ENCODE results near the gene MYO18B. TPM values are rescaled to one million over a fixed set of nuclear protein-coding genes. Genes with fewer than 3 reads are reported as not detected.

Gene MYO18B
- total RNA-seq, 6 experiments from 2014 or later, result 0.04 to 0.56 (median 0.07) TPM; not detected in 1

DNA sequence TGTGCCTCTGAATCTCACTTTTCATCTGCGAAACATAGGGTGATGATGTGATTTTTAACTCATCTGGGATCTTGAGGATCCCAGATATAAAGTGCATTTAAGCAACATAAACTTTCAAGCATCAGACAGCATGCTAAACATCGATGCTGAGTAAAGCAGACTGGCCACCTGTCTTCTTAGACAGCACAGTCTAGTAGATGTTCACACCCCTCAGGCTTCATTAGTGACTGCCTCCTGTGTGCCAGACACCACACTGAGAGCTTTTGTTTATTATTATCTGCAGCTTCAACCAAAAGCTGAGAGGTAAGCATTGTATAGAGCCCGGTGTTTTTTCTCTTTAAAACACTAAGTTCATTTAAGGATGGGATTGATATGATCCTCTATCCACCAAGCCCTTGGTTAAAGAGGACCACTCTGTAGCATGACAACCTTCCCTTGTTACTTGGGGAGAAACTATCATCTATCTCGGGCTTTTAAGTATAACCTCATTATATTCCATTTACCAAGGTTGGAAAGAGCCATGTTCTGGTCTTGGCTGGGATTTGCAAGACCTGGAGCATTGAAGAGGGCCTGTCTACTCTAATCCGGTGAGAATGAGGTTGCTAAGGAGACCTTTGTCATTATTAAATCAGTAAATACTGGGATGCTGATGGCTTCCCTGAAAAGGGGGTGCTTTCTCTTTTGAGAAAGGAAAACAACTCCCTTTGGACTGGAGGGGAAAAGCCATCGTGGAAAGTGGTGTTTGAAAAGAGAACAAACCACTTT, 313.0 kb downstream of the MYO18B start:
- intact Hi-C loops (cut with DNase I), result no loop called here
- no peaks in the 10 kb centered on the region for H3K36me3 ChIP-seq
- H3K27me3 ChIP-seq, result no peaks in the 10 kb centered on the region
- WGBS (ENCODE audit: insufficient coverage, low coverage, low lambda C conversion rate, missing lambda C conversion rate), result 28% methylated on average over 6 of the region's 6 CpGs
- H3K27ac ChIP-seq, result no peak overlapping the region
- no peak for TF ChIP-seq POLR2A (IDR thresholded peaks at IDR 0.05)
- TF ChIP-seq, protein P1, sequence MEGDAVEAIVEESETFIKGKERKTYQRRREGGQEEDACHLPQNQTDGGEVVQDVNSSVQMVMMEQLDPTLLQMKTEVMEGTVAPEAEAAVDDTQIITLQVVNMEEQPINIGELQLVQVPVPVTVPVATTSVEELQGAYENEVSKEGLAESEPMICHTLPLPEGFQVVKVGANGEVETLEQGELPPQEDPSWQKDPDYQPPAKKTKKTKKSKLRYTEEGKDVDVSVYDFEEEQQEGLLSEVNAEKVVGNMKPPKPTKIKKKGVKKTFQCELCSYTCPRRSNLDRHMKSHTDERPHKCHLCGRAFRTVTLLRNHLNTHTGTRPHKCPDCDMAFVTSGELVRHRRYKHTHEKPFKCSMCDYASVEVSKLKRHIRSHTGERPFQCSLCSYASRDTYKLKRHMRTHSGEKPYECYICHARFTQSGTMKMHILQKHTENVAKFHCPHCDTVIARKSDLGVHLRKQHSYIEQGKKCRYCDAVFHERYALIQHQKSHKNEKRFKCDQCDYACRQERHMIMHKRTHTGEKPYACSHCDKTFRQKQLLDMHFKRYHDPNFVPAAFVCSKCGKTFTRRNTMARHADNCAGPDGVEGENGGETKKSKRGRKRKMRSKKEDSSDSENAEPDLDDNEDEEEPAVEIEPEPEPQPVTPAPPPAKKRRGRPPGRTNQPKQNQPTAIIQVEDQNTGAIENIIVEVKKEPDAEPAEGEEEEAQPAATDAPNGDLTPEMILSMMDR (IDR thresholded peaks at IDR 0.05), result no peak
- H3K4me1 ChIP-seq, result no peaks in the 10 kb centered on the region
- no peaks in the 10 kb centered on the region for H3K9me3 ChIP-seq
- no peak overlapping the region for H3K4me3 ChIP-seq
- DNase-seq, result no peak
- no peak for ATAC-seq

DNA sequence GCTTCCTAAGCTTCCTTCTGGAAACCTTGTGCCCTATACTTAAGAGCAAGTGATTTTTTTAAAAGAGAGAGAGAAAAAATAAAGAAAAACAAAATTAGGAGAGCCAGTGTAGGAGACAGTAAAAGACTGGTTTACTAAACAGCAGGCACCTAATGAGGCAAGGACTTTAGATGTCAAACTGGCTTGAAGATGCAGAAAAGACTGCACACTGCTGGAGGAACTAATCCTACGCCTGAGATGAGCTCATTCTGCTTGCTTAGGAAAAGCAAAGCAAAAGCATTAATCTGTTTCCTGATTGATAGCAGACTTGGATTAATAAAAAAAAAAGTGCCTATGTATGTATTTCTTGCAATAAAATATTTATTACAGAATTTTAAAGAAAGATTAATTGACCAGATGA, 313.7 kb downstream of the MYO18B start:
- no peak overlapping the region for H3K4me3 ChIP-seq
- DNase-seq (no peak), ATAC-seq (no peak)
- H3K27me3 ChIP-seq, result no peaks in the 10 kb centered on the region
- H3K4me1 ChIP-seq, result no peaks in the 10 kb centered on the region
- 42% methylated on average over 1 of the region's 1 CpG for WGBS (ENCODE audit: insufficient coverage, low coverage, low lambda C conversion rate, missing lambda C conversion rate)
- intact Hi-C loops (cut with DNase I), result no loop called here
- no peak overlapping the region for H3K27ac ChIP-seq
- TF ChIP-seq, protein P1 (IDR thresholded peaks at IDR 0.05), result no peak
- no peak for TF ChIP-seq POLR2A (IDR thresholded peaks at IDR 0.05)
- H3K36me3 ChIP-seq, result no peaks in the 10 kb centered on the region
- no peaks in the 10 kb centered on the region for H3K9me3 ChIP-seq

DNA sequence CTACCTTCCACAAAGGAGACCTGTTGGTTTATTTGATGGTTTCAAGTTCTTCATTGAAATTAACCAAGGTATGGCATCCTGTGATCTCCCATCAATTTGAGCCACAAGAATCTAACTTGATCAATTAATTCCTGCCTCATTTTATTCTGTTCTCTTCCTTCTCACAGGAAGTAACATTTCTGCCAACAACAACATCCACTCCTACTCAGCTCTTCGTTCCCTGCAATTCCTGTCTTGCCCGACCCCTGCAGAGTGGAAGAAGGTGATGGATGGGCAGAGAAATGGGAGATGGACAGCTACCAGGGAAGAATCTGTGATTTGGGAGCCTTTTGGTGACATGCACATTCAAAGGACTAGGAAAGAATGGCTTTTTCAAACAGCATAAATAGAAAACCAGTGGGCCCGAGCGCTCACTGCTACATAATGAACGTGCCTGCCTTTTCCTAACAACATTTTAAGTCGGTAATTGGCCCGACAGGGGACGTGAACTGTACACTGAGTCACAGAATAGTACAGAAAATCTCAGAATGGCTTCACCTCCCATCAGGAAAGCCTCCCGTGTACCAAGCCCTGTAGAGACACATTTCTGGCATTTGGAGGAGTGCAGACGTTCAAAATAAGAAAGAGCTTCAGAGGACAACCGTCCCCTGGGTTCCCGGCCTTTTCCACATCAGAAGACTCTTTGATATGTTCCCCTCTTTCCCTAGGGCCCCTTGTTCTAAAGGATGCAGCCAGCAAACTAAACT, 314.6 kb downstream of the MYO18B start:
- no peaks in the 10 kb centered on the region for H3K27me3 ChIP-seq
- DNase-seq (no peak), ATAC-seq (no peak)
- H3K9me3 ChIP-seq, result no peaks in the 10 kb centered on the region
- H3K36me3 ChIP-seq, result no peaks in the 10 kb centered on the region
- no peak overlapping the region for H3K27ac ChIP-seq
- intact Hi-C loops (cut with DNase I), result no loop called here
- H3K4me1 ChIP-seq, result no peaks in the 10 kb centered on the region
- TF ChIP-seq, protein P1 (IDR thresholded peaks at IDR 0.05), result no peak
- TF ChIP-seq POLR2A (IDR thresholded peaks at IDR 0.05), result no peak
- no peak overlapping the region for H3K4me3 ChIP-seq
- 43% methylated on average over 8 of the region's 12 CpGs for WGBS (ENCODE audit: insufficient coverage, low coverage, low lambda C conversion rate, missing lambda C conversion rate)

DNA sequence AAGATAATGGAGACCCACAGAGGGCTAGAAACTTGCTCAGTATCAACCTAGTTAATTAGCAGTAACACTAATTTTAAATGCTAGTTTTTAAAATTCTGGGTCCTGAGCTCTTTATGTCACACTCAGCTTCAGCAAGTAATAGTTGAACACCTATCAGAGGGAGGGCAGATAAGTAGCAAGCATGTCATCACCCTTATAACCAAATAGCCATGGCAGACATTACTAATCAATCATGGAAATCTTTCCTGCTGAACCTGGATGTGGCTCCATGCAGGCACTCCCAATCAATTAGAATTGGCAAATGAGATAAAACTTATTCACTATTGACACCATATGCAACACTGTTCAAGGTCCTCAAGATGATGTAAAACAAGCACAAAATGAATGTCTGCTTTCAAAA, 315.7 kb downstream of the MYO18B start:
- no peaks in the 10 kb centered on the region for H3K4me1 ChIP-seq
- TF ChIP-seq POLR2A (IDR thresholded peaks at IDR 0.05), result no peak
- TF ChIP-seq, protein P1 (IDR thresholded peaks at IDR 0.05), result no peak
- H3K27ac ChIP-seq, result no peak overlapping the region
- ATAC-seq (no peak), DNase-seq (no peak)
- no peaks in the 10 kb centered on the region for H3K9me3 ChIP-seq
- H3K27me3 ChIP-seq, result no peaks in the 10 kb centered on the region
- intact Hi-C loops (cut with DNase I), result no loop called here
- H3K4me3 ChIP-seq, result no peak overlapping the region
- H3K36me3 ChIP-seq, result no peaks in the 10 kb centered on the region

Measured in right lobe of liver (tissue), 6 donors.